HG02642 (cell line): Measurements from ENCODE around the gene ZFHX3.
A peak's percentile ranks its signal among the peaks of the same experiment; 100 is the strongest.
"Not testable (repeated sequence)": the region's sequence is repeated elsewhere in the genome, so short reads cannot be mapped to it uniquely, and the experiment has no call there.

Experiments used
- ATAC-seq: cut with Tn5 transposase; IDR thresholded peaks from one replicate; pipeline ENCODE4 v1.9.1; 2021; ENCODE audit warnings: mild to moderate bottlenecking; ENCODE audit not compliant: unreplicated experiment, poor library complexity

The ZFHX3 gene

GRCh38 chr16:73047536-73048291 is at the start of gene ZFHX3:
TSS of gene ZFHX3 (minus strand) at chr16:73048128. CDS start at chr16:72960145, 87,983 bp downstream.
- ATAC-seq = peak; percentile 80

- no peak for ATAC-seq
Observed at GRCh38 chr16:73096510-73096909, 48.6 kb upstream of the ZFHX3 start.

- no peak for ATAC-seq
Observed at GRCh38 chr16:73095885-73096421, 48.0 kb upstream of the ZFHX3 start.

- no peak for ATAC-seq
Observed at GRCh38 chr16:73095142-73095820, 47.4 kb upstream of the ZFHX3 start.

- ATAC-seq = no peak
Observed at GRCh38 chr16:73094371-73094770, 46.4 kb upstream of the ZFHX3 start.

- no peak for ATAC-seq
Observed at GRCh38 chr16:73093146-73094144, 45.5 kb upstream of the ZFHX3 start.

- ATAC-seq = no peak
Observed at GRCh38 chr16:73092236-73092781, 44.4 kb upstream of the ZFHX3 start.

GRCh38 chr16:73091174-73091573 is 43.2 kb upstream of the ZFHX3 start:
- no peak for ATAC-seq

- ATAC-seq = no peak
Observed at GRCh38 chr16:73089420-73089819, 41.5 kb upstream of the ZFHX3 start.

- no peak for ATAC-seq
Observed at GRCh38 chr16:73086108-73086507, 38.2 kb upstream of the ZFHX3 start.

- ATAC-seq = no peak
Observed at GRCh38 chr16:73083271-73083670, 35.3 kb upstream of the ZFHX3 start.

- not testable (repeated sequence) for ATAC-seq
Observed at GRCh38 chr16:73082634-73083051, 34.7 kb upstream of the ZFHX3 start.

GRCh38 chr16:73080931-73081330 is 33.0 kb upstream of the ZFHX3 start:
- no peak for ATAC-seq

GRCh38 chr16:73076324-73076810 is 28.4 kb upstream of the ZFHX3 start:
- no peak for ATAC-seq

GRCh38 chr16:73074382-73074781 is 26.5 kb upstream of the ZFHX3 start:
- ATAC-seq = no peak

- not testable (repeated sequence) for ATAC-seq
Observed at GRCh38 chr16:73072051-73072450, 24.1 kb upstream of the ZFHX3 start.

GRCh38 chr16:73071131-73071940 is 23.4 kb upstream of the ZFHX3 start:
- no peak for ATAC-seq

GRCh38 chr16:73069581-73070262 is 21.8 kb upstream of the ZFHX3 start:
- ATAC-seq = no peak
